Brain microvascular endothelial cell (primary cell): ENCODE data around the gene IGFBP7.
A peak's percentile ranks its signal among the peaks of the same experiment; 100 is the strongest.

Experiments used
- DNase-seq: peaks from one replicate; pipeline ENCODE4 v3.0.0-alpha.2; 2020
- H3K27ac ChIP-seq: fragments of 250-450 bp; sonication (Bioruptor Pico); 2 replicates; pipeline ENCODE4 v1.5.1; 2020; ENCODE audit warnings: mild to moderate bottlenecking, moderate library complexity
- H3K27me3 ChIP-seq: fragments of 250-450 bp; sonication (Bioruptor Pico); replicated peaks from 2 replicates; pipeline ENCODE4 v1.5.1; 2020; ENCODE audit warnings: mild to moderate bottlenecking
- H3K36me3 ChIP-seq: fragments of 250-450 bp; sonication (Bioruptor Pico); replicated peaks from 2 replicates; pipeline ENCODE4 v1.5.1; 2020; ENCODE audit warnings: mild to moderate bottlenecking
- H3K4me3 ChIP-seq: 2 replicates; pipeline ENCODE4 v1.5.1; 2011; ENCODE audit warnings: low read depth, mild to moderate bottlenecking, control low read depth, low read length, moderate library complexity
- in situ Hi-C: cut with HindIII; loops from 2 replicates; pipeline ENCODE4 v1.10.0; 2017; ENCODE audit warnings: low sequenced_read_pairs, low pct_ligation_motif_present
- TF ChIP-seq, protein P1 (sequence below): IDR thresholded peaks from 2 replicates; pipeline ENCODE4 v1.5.1; 2011; ENCODE audit warnings: low read depth, mild to moderate bottlenecking, moderate library complexity, low read length, control low read depth, inconsistent platforms; ENCODE audit errors: missing control alignments

The IGFBP7 gene

DNA sequence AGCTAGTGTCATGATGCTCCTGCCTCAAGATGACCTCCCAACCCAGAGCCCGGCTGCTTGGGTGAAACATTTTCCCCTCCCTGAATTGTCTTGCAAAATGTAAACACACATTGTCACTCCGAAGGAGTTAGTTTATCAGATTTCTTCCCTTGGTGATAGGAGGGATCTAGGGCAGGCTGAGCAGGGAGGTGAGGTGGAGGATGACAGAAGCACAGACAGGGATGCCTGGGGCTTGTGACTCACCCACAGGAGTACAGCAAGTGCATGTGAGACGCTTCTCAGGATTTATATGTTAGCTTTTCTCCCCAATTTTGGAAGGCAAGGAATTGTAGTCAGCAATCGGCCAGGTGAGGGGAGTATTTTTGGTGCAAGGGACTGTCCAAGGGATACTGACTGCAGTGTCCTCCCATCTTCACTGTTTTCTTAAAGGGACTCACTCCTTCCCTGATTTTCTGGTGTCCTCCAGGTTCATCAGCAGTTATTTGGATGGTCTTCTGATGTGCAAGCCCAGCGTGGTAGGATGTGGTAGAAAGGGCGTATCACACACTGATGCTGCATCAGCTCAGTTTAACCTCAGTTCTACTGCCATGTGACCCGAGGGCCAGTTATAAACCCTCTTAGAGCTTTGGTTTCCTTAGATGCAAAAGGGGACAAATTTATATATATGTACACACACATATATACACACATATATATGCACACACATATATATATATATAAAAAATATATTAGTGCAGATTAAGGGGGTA, 46.2 kb upstream of the IGFBP7 start:
- Histone ChIP-seq H3K36me3 (no peaks in the 10 kb centered on the region), H3K27ac (no peak overlapping the region), H3K27me3 (no peaks in the 10 kb centered on the region), H3K4me3 (no peak overlapping the region)
- DNase-seq, result no peak
- in situ Hi-C loops, result no loop called here
- TF ChIP-seq, protein P1, sequence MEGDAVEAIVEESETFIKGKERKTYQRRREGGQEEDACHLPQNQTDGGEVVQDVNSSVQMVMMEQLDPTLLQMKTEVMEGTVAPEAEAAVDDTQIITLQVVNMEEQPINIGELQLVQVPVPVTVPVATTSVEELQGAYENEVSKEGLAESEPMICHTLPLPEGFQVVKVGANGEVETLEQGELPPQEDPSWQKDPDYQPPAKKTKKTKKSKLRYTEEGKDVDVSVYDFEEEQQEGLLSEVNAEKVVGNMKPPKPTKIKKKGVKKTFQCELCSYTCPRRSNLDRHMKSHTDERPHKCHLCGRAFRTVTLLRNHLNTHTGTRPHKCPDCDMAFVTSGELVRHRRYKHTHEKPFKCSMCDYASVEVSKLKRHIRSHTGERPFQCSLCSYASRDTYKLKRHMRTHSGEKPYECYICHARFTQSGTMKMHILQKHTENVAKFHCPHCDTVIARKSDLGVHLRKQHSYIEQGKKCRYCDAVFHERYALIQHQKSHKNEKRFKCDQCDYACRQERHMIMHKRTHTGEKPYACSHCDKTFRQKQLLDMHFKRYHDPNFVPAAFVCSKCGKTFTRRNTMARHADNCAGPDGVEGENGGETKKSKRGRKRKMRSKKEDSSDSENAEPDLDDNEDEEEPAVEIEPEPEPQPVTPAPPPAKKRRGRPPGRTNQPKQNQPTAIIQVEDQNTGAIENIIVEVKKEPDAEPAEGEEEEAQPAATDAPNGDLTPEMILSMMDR, result no peak

DNA sequence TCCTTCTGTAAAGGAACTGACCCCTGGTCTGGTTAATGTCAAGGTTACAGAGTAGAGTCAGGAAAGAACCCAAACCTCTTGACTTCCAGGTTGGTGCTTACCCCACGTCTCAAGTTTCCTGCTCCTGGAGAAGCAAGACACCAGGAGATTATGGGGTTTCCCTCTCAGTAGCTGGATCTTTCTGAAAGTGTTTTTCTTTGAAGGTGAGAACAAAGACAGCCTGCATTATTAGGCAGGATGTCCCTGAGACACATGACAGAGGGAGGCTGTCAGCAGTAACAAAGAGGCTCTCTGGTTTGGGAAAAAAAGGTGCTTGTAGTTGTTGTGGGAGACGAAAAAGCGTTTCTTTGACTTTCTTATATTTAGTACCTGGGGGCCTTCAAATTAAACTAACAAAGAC, 44.7 kb upstream of the IGFBP7 start:
- DNase-seq, result no peak
- Histone ChIP-seq H3K36me3 (no peaks in the 10 kb centered on the region), H3K27ac (no peak overlapping the region), H3K4me3 (no peak overlapping the region), H3K27me3 (no peaks in the 10 kb centered on the region)
- in situ Hi-C loops, result no loop called here
- TF ChIP-seq, protein P1, result no peak

DNA sequence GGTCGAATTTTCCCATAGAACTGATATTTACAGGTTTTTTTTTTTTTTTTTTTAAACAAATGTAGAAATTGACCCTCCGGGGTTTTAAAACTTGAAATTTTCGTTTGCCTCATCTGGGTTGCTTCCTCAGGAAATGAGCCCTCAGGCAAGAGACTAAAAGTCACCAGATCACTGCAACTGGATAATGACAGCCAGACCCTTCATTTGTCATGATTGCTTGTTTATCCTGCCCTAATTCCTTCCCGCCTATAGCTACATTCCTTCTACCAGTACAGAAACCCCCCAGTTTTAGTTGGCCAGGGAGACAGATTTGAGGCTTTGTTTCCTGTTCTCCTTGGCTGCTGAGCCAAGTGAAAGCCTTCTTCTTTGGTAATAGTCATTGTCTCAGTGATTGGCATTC, 44.0 kb upstream of the IGFBP7 start:
- TF ChIP-seq, protein P1, result no peak
- no peak for DNase-seq
- no peaks in the 10 kb centered on the region for H3K36me3 ChIP-seq
- in situ Hi-C loops, result no loop called here
- H3K27ac ChIP-seq, result no peak overlapping the region
- H3K4me3 ChIP-seq, result no peak overlapping the region
- no peaks in the 10 kb centered on the region for H3K27me3 ChIP-seq

DNA sequence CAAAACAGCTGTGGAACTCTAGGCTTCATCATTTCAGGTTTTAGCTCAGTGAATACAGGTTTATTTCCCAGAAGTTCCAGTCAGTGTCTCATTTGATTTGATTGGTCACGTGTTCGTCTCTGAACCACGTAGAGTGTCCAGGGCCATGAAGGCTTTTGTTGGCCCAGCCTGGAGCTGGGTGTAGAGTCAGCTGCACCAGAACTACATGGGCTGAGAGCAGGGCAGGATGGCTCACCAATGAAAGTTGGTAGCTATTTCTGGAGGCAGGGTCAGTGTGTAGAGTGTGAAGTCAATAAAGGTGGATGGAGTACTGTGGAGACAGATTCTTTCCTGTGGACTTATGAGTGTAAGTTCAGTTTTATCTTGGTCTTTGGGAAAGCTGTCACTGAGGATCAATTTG, 43.0 kb upstream of the IGFBP7 start:
- Histone ChIP-seq H3K36me3 (no peaks in the 10 kb centered on the region), H3K27me3 (no peaks in the 10 kb centered on the region), H3K27ac (no peak overlapping the region), H3K4me3 (no peak overlapping the region)
- TF ChIP-seq, protein P1, result no peak
- no peak for DNase-seq
- in situ Hi-C loops, result no loop called here

DNA sequence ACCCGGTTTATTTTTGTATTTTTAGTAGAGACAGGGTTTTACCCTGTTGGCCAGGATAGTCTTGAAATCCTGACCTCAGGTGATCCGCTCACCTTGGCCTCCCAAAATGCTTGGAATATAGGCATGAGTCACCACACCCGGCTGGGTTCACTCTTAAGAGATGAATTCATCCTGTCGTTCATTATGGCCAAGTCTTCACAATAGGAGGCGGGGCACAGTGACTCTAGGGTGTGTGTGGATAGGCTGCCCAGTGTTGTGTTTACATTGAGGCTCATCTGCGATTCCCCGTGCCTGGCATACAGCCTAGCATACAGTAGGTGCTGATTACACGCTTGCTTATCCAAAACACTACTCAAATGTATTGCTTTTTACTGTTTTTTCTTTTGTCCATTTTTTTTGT, 41.3 kb upstream of the IGFBP7 start:
- no peak overlapping the region for H3K27ac ChIP-seq
- no peak for DNase-seq
- in situ Hi-C loops, result no loop called here
- H3K4me3 ChIP-seq, result no peak overlapping the region
- H3K36me3 ChIP-seq, result no peaks in the 10 kb centered on the region
- no peaks in the 10 kb centered on the region for H3K27me3 ChIP-seq
- TF ChIP-seq, protein P1, result no peak

DNA sequence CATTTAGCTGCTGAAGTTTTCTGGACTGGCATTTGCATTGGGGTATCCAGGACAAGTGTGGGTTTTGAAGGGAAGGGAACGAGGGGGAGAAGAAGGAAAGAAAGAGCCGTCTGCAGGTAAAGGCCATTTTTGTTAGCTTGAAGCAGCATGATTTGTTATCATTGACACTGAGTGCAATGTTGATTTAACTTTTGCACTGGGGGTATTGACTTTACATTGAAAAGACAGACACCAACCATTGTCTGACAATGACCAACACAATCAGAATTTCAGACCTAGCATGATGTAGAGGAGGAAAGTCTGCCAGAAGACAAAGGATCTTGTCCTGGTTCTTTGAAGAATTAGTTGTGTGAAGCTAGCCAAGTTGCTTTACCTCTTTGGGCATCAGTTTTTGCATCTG, 39.6 kb upstream of the IGFBP7 start:
- peak overlapping the region; percentile 83 for H3K27ac ChIP-seq
- no peak overlapping the region for H3K4me3 ChIP-seq
- no peaks in the 10 kb centered on the region for H3K36me3 ChIP-seq
- TF ChIP-seq, protein P1, result no peak
- in situ Hi-C loops, result no loop called here
- no peak for DNase-seq
- no peaks in the 10 kb centered on the region for H3K27me3 ChIP-seq
